ENCODE results near the gene ANKRD24. TPM values are rescaled to one million over a fixed set of nuclear protein-coding genes. Genes with fewer than 3 reads are reported as not detected.

ANKRD24 gene
- total RNA-seq, 2 experiments from 2014 or later, result 1.3 TPM

DNA sequence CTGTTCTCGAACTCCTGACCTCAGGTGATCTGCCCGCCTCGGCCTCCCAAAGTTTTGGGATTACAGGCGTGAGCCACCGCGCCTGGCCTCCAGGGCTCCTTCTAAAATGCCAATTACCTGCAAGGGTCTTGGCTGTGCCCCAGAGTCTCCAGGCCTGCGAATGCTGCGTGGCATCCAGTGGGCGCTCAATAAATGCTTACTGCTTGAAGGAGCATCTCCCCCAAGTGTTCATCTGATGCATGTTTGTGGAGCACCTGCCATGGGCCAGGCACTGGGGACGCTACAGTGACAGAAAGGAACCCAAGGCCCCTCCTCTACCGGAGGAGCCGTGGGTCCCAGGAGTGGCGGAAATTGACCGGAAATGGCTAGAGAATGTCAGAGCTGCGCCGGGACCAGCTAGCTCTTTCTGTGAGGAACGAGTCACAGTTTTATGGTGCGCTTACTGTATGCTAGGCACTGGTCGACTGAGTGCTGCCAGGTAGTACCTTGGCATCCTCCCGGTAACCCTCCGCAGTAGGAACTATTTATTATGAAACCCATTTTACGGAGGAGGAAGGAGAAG is 14.2 kb downstream of the ANKRD24 start:
- Mint-ChIP-seq H3K27me3 (peaks cover 27% of the 10 kb centered on the region), H3K4me1 (peaks cover 8% of the 10 kb centered on the region), H3K36me3 (ENCODE audit: low read depth) (peaks cover 10% of the 10 kb centered on the region), H3K4me3 (no peak overlapping the region), H3K9me3 (peaks cover 10% of the 10 kb centered on the region), H3K27ac (no peak overlapping the region)
- ChIA-PET CTCF (no interaction called here), POLR2A (no interaction called here)
- DNase-seq, result no peak

DNA sequence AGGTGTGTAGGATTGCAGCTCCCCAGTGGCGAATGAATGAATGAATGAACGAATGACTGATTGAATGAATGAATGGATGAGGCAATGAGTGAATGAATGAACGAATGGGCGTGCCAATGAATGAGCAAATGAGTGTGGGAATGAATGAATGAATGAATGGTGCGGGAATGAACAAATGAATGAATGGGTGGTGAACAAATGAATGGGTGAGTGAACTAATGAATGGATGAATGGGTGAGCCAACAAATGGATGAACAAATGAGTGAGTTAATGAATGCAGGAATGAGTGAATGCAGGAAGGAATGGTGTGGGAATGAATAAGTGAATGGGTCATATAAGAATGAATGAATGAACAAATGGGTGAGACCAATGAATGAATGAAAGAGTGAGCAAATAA is 14.7 kb downstream of the ANKRD24 start:
- POLR2A ChIA-PET, result no interaction called here

DNA sequence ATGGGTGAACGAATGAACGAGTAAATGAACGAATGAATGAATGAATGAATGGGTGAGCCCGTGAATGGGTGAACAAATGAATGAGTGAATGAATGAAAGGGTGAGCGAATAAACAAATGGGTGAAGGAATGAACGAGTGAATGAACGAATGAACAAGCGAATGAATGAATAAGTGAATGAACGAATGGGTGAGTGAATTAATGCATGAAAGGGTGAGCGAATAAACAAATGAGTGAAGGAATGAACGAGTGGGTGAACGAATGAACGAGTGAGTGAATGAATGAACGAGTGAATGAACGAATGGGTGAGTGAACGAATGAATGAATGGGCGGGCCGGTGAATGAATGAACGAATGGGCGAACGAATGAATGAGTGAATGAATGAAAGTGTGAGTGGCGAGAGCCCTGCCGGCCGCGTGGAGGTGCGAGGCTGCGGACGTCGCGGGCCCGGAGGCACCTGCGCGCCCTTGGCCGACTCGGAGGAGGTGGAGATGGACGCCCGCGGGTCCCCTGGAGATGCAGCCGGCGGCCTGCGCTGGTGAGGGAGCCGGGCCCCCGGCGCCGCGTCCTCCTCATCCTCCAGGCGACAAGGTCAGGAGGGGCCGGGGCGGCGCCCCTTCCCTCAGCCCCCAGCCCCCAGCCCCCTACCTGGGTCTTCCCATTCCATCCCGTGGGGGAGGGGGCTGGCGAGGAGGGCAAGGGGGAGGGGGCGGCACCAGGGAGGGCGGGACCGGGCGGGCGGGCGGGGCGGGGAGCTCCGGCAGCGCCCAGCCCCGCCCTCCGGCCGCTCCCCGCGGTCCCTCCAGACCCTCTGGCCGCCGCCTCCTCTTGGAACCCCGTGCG is 15.4 kb downstream of the ANKRD24 start:
- H3K27ac Mint-ChIP-seq, result no peak overlapping the region
- peaks cover 8% of the 10 kb centered on the region for H3K4me1 Mint-ChIP-seq
- H3K9me3 Mint-ChIP-seq, result peaks cover 10% of the 10 kb centered on the region
- peaks cover 10% of the 10 kb centered on the region for H3K36me3 Mint-ChIP-seq (ENCODE audit: low read depth)
- POLR2A ChIA-PET, result no interaction called here
- no peak for DNase-seq
- CTCF ChIA-PET, result no interaction called here
- no peak overlapping the region for H3K4me3 Mint-ChIP-seq
- H3K27me3 Mint-ChIP-seq, result peaks cover 29% of the 10 kb centered on the region

More for the DNA sequence above, 14.7 kb downstream of the ANKRD24 start:
- peaks cover 8% of the 10 kb centered on the region for H3K4me1 Mint-ChIP-seq
- DNase-seq, result no peak
- no peak overlapping the region for H3K4me3 Mint-ChIP-seq
- peaks cover 10% of the 10 kb centered on the region for H3K9me3 Mint-ChIP-seq
- H3K36me3 Mint-ChIP-seq (ENCODE audit: low read depth), result peaks cover 10% of the 10 kb centered on the region
- H3K27me3 Mint-ChIP-seq, result peaks cover 29% of the 10 kb centered on the region
- H3K27ac Mint-ChIP-seq, result no peak overlapping the region
- CTCF ChIA-PET, result no interaction called here

DNA sequence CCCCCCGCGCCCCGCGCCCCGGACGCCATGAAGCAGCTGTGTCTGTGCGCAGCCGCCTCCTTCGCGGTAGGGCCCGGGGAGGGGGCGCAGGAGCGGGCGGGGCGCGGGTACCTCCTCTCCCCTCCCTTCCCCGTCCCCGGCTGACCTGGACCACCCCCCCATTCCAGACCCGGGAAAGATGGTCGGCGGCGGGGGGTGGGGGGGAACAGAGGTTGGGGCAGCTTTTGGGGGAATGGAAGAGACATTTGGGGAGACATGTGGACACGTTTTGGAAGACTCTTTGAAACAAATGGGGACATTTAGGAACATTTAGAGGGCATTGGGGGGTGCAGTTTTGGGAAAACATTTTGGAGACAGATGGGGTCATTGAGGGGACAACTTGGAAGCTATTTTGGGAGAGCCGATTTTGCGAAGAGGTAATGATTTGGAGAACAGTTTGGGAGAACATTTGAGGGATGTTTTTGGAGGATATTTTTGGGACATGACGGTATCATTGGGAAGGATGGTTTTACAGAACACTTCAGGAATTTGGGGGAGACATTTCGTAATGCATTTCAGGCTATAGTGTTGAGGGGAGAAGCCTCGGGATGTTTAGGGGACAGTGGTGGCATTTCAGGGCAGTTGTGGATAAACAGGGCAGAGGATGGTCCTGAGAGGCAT is 16.1 kb downstream of the ANKRD24 start:
- peaks cover 10% of the 10 kb centered on the region for H3K9me3 Mint-ChIP-seq
- ChIA-PET CTCF (no interaction called here), POLR2A (interaction anchor here (1.4 kb wide), 1 partner anchor 213 kb away, joined by 3 read pairs; no protein-coding TSS in a partner anchor)
- DNase-seq, result no peak
- no peak overlapping the region for H3K4me3 Mint-ChIP-seq
- H3K4me1 Mint-ChIP-seq, result peaks cover 8% of the 10 kb centered on the region
- H3K36me3 Mint-ChIP-seq (ENCODE audit: low read depth), result peaks cover 10% of the 10 kb centered on the region
- H3K27me3 Mint-ChIP-seq, result peaks cover 29% of the 10 kb centered on the region
- H3K27ac Mint-ChIP-seq, result no peak overlapping the region

DNA sequence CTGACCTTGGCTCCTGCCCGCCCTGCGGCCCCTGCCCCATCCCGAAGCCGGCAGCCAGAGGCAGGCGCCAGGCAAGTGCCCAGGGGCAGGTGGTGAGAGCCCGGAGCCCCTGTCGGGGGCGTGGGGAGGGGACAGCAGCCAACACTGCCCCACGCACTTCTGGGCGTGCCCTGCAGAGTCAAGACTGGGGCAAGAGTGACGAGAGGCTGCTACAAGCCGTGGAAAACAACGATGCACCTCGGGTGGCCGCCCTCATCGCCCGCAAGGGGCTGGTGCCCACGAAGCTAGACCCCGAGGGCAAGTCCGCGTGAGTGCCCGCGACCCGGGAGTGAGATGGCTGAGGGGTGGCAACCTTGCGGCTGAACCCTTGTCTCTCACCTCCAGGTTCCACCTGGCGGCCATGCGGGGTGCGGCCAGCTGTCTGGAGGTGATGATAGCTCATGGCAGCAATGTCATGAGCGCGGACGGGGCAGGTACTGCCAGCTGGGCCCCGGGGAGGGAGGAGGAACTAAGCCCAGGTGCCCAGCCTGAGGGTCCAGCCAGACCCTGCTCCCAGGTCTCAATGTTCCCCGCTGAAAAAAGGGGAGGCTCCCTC is 17.3 kb downstream of the ANKRD24 start:
- ChIA-PET POLR2A (interaction anchor here (0.6 to 1.4 kb wide), 2 partner anchors 123 to 214 kb away, joined by 3 read pairs; no protein-coding TSS in a partner anchor), CTCF (interaction anchor here (0.6 kb wide), 1 partner anchor 210 kb away, joined by 3 read pairs; no protein-coding TSS in a partner anchor)
- H3K36me3 Mint-ChIP-seq (ENCODE audit: low read depth), result peaks cover 10% of the 10 kb centered on the region
- H3K27me3 Mint-ChIP-seq, result peaks cover 26% of the 10 kb centered on the region
- peaks cover 8% of the 10 kb centered on the region for H3K4me1 Mint-ChIP-seq
- no peak for DNase-seq
- H3K9me3 Mint-ChIP-seq, result peaks cover 10% of the 10 kb centered on the region
- no peak overlapping the region for H3K27ac Mint-ChIP-seq
- no peak overlapping the region for H3K4me3 Mint-ChIP-seq

DNA sequence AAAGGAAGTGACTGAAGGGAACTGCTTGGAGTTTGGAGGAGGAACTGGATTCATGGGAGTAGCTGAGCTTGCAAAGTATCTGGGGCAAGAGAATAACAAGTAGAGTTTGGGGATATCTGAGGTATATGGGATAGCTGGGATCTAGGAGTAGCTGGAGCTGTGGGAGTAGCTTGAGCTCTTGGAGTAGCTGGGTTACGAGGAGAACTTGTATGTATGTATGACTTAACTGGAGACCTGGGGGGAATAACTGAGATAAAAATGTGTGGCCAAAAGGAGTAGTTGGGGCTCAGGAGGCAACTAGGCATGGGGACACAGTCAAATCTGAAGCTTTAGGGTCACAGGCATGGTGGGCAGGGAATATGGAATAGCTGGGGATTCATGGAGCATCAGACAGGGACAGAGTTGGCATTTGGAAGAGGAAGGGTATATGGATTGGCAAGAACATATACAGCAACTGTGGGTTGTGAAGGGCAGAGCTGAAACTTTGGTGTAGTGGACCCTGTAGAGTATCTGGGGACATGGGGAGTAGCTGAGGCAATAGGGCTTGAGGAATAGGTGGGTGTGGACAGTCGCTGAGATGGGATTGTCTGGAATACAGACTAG is 18.6 kb downstream of the ANKRD24 start:
- ChIA-PET POLR2A (interaction anchor here (1.3 kb wide), 1 partner anchor 216 kb away, joined by 4 read pairs; the partner anchor contains the start of gene EEF2), CTCF (interaction anchor here (0.6 to 1.6 kb wide), 6 partner anchors 10 to 215 kb away, joined by 3 to 9 read pairs (median 3); partner anchors contain the start of gene EEF2)
- H3K4me3 Mint-ChIP-seq, result no peak overlapping the region
- no peak for DNase-seq
- H3K27ac Mint-ChIP-seq, result no peak overlapping the region
- H3K27me3 Mint-ChIP-seq, result peaks cover 26% of the 10 kb centered on the region
- peaks cover 10% of the 10 kb centered on the region for H3K36me3 Mint-ChIP-seq (ENCODE audit: low read depth)
- peaks cover 10% of the 10 kb centered on the region for H3K9me3 Mint-ChIP-seq
- peaks cover 8% of the 10 kb centered on the region for H3K4me1 Mint-ChIP-seq

DNA sequence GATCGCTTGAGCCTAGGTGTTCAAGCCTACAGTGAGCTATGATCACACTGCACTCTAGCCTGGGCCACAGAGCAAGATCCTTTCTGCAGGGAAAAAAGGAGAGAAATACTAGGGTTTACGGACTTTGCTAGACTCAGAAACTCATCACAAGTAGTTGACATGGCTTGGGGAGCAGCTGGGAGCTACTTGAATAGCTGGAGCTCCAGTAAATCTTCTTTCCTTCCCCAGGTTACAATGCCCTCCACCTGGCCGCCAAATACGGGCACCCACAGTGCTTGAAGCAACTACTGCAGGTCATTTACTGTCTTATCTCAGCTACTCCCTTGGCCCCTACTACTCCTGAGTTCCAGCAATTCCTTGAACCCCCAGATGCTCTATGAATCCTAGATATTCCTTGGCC is 19.3 kb downstream of the ANKRD24 start:
- ChIA-PET CTCF (interaction anchor here (0.7 to 1.6 kb wide), 5 partner anchors 9 to 216 kb away, joined by 3 to 9 read pairs (median 3); partner anchors contain the start of gene EEF2), POLR2A (interaction anchor here (1.3 kb wide), 1 partner anchor 216 kb away, joined by 4 read pairs; the partner anchor contains the start of gene EEF2)
- peaks cover 25% of the 10 kb centered on the region for H3K27me3 Mint-ChIP-seq
- no peak overlapping the region for H3K27ac Mint-ChIP-seq
- H3K4me3 Mint-ChIP-seq, result no peak overlapping the region
- DNase-seq, result no peak
- H3K4me1 Mint-ChIP-seq, result peaks cover 8% of the 10 kb centered on the region
- peaks cover 10% of the 10 kb centered on the region for H3K36me3 Mint-ChIP-seq (ENCODE audit: low read depth)
- peaks cover 10% of the 10 kb centered on the region for H3K9me3 Mint-ChIP-seq

DNA sequence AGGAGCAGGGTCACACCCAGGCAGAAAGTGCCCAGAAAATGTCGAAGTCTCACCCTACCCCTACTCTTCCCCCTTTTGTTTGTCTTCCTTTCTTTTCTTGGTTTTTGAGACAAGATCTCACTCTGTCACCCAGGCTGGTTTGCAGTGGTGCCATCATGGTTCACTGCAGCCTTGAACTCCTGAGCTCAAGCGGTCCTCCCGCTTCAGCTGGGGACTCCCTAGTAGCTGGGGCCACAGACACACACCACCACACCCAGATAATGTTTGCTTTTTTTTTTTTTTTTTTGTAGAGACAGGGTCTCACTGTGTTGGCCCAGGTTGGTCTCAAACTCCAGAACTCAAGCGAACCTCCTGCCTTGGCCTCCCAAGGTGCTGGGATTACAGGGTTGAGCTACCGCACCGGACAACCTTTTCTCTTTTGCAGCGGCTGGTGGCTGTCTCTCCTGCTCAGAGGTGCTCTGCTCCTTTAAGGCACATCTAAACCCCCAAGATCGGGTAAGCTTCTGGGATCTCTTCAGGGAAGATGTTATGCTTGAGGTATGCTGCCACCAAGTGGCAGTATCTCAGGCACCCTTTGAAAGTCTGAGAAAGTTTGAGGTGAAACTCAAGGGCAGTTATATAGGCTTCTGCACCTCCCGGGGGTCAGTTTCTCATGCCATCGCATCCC is 24.5 kb downstream of the ANKRD24 start:
- Mint-ChIP-seq H3K27ac (no peak overlapping the region), H3K27me3 (peaks cover 3% of the 10 kb centered on the region), H3K4me1 (no peaks in the 10 kb centered on the region), H3K4me3 (no peak overlapping the region), H3K9me3 (no peaks in the 10 kb centered on the region), H3K36me3 (ENCODE audit: low read depth) (no peaks in the 10 kb centered on the region)
- POLR2A ChIA-PET, result interaction anchor here (0.9 kb wide), 1 partner anchor 221 kb away, joined by 3 read pairs; the partner anchor contains the start of gene EEF2
- DNase-seq, result no peak
- CTCF ChIA-PET, result interaction anchor here (0.6 to 2.2 kb wide), 6 partner anchors 26 to 285 kb away, joined by 3 to 17 read pairs (median 6); partner anchors contain the start of gene EEF2

DNA sequence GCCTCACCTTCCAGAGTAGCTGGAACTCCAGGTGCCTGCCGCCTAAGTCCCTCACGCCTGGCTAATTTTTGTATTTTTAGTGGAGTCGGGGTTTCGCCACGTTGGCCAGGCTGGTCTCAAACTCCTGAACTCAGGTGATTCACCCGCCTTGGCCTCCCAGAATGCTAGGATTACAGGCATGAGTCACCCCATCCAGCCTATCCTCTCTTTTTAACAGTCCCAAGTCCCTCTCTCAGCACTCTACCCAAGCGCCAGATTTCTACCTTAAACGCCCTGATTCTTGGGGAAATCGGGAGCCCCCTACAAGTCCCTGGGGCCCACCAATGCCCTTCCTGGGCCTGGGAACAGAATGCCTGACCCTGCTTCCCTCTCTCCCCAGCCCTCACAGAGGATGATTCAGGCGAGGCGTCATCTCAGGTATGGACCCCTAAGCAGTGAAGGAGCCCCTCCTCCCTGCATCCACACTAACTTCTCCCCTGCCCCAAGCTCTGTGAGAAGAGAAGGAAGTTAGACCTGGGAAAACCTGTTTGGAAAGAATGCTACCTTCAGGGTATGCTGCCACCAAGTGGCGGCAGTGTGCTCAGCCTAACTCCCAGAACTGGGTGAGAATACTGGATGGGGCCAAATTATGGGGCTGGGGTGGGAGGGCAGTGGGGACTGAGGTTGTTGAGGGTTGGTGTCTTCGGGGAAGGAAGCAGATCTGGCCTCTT is 26.1 kb downstream of the ANKRD24 start:
- ChIA-PET POLR2A (no interaction called here), CTCF (interaction anchor here (0.9 to 2.2 kb wide), 6 partner anchors 32 to 221 kb away, joined by 3 to 17 read pairs (median 4); no protein-coding TSS in a partner anchor)
- Mint-ChIP-seq H3K4me1 (no peaks in the 10 kb centered on the region), H3K4me3 (no peak overlapping the region), H3K9me3 (no peaks in the 10 kb centered on the region), H3K27ac (no peak overlapping the region), H3K27me3 (peaks cover 2% of the 10 kb centered on the region), H3K36me3 (ENCODE audit: low read depth) (no peaks in the 10 kb centered on the region)
- DNase-seq, result no peak

DNA sequence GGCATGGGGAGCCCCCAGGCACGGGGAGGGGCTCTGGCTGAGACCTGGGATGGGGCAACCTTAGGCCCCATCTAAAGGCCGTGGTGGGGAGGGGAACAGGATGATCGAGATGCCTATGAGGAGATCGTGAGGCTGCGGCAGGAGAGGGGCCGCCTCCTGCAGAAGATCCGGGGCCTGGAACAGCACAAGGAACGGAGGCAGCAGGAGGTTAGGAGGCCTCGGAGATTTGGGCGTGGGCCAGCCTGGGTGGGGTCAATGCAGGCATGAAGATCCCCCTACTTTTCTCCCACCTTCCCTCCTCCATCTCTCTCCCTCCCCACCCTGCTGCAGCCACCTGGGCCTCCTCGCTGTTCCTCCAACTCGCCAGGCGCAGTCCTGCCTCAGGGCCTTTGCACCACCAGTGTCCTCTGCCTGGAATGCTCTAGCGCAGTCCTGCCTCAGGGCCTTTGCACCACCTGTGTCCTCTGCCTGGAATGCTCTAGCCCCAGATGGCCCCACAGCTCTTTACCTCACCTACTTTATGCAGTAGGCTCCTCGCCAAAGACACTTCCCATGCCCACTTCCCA is 27.8 kb downstream of the ANKRD24 start:
- CTCF ChIA-PET, result interaction anchor here (0.6 to 0.8 kb wide), 2 partner anchors 9 to 22 kb away, joined by 3 to 6 read pairs; no protein-coding TSS in a partner anchor
- no peaks in the 10 kb centered on the region for H3K9me3 Mint-ChIP-seq
- no peak overlapping the region for H3K27ac Mint-ChIP-seq
- H3K4me1 Mint-ChIP-seq, result peaks cover 15% of the 10 kb centered on the region
- H3K27me3 Mint-ChIP-seq, result peaks cover 2% of the 10 kb centered on the region
- no peak overlapping the region for H3K4me3 Mint-ChIP-seq
- no peak for DNase-seq
- POLR2A ChIA-PET, result no interaction called here
- H3K36me3 Mint-ChIP-seq (ENCODE audit: low read depth), result no peaks in the 10 kb centered on the region

DNA sequence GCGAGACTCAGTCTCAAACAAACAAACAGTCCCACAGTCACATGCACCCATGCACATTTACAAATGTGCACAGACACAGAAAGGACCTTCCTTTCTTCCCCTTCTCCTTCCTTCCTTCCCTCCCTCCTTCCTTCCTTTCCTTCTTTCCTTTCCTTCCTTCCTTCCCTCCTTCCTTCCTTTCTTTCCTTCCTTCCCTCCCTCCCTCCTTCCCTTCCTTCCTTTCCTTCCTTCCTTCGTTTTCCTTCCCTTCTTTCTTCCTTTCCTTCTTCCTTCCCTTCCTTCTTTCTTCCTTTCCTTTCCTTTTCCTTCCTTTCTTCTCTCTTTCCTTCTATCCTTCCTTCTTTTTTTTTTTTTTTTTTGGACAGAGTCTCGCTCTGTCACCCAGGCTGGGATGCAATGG is 30.6 kb downstream of the ANKRD24 start:
- peaks cover 2% of the 10 kb centered on the region for H3K27me3 Mint-ChIP-seq
- H3K9me3 Mint-ChIP-seq, result peaks cover 5% of the 10 kb centered on the region
- no peak overlapping the region for H3K4me3 Mint-ChIP-seq
- no peak overlapping the region for H3K27ac Mint-ChIP-seq
- DNase-seq, result no peak
- H3K4me1 Mint-ChIP-seq, result peaks cover 15% of the 10 kb centered on the region
- POLR2A ChIA-PET, result interaction anchor here (1.5 kb wide), 1 partner anchor 20 kb away, joined by 3 read pairs; no protein-coding TSS in a partner anchor
- CTCF ChIA-PET, result no interaction called here
- H3K36me3 Mint-ChIP-seq (ENCODE audit: low read depth), result no peaks in the 10 kb centered on the region

Data from activated CD4-positive, alpha-beta memory T cell treated with anti-CD3 and anti-CD28 coated beads, Interleukin-2, amount 10 ng/mL, durations not matched to agents 7 days and 5 days (primary cell).